ENCODE results near the gene TMEM69. TPM values are rescaled to one million over a fixed set of nuclear protein-coding genes. Genes with fewer than 3 reads are reported as not detected.
A peak's percentile ranks its signal among the peaks of the same experiment; 100 is the strongest.

TMEM69 gene
- total and polyA plus RNA-seq, 2 experiments from 2014 or later = 59.7 to 62.4 TPM

- H4K20me1 ChIP-seq (replicated peaks; ENCODE audit: insufficient read depth) = peaks cover 35% of the 10 kb centered on the region
- peak overlapping the region; percentile 37 for H3K27ac ChIP-seq (ENCODE audit: low read depth)
- H3K4me3 Mint-ChIP-seq = no peak overlapping the region
- peaks cover 26% of the 10 kb centered on the region for H3K36me3 ChIP-seq (ENCODE audit: insufficient read depth)
- DNase-seq (ENCODE audit: low spot score) (no peak), ATAC-seq (no peak)
- H3K27ac Mint-ChIP-seq = peak overlapping the region; percentile 1
- H3K4me2 ChIP-seq = no peak overlapping the region
- no peak overlapping the region for H2AFZ ChIP-seq
- H3F3A ChIP-seq (replicated peaks; ENCODE audit: low read depth) = no peaks in the 10 kb centered on the region; the same call in 1 of the 2 replicates
- H3K4me1 Mint-ChIP-seq = no peaks in the 10 kb centered on the region
- H3K4me1 ChIP-seq (ENCODE audit: insufficient read depth) = no peaks in the 10 kb centered on the region
- H3K4me3 ChIP-seq = no peak overlapping the region
- H3K27me3 ChIP-seq (ENCODE audit: insufficient read depth) = no peaks in the 10 kb centered on the region
- TF ChIP-seq EZH2 (IDR thresholded peaks at IDR 0.05; ENCODE audit: low read depth, unreplicated experiment) (no peak), ZNF462 (CRISPR knock-in tag; IDR thresholded peaks at IDR 0.05) (no peak), ETS1 (IDR thresholded peaks at IDR 0.05) (no peak), REST (IDR thresholded peaks at IDR 0.05; ENCODE audit: unreplicated experiment) (no peak), NANOG (IDR thresholded peaks at IDR 0.05; ENCODE audit: borderline replicate concordance) (no peak), CREB1 (CRISPR knock-in tag; IDR thresholded peaks at IDR 0.05; ENCODE audit: low read depth) (no peak), ZNF331 (CRISPR knock-in tag; IDR thresholded peaks at IDR 0.05; ENCODE audit: low read depth) (no peak), POLR2AphosphoS5 (IDR thresholded peaks at IDR 0.05; ENCODE audit: low read depth) (no peak), CTCF (conservative IDR thresholded peaks at IDR 0.05; ENCODE audit: low read depth in 2 of 2) (no peak), ZNF114 (CRISPR knock-in tag; IDR thresholded peaks at IDR 0.05) (no peak), STAT1 (IDR thresholded peaks at IDR 0.05; ENCODE audit: unreplicated experiment) (no peak), EZH2phosphoT487 (IDR thresholded peaks at IDR 0.05; ENCODE audit: unreplicated experiment) (no peak), JUNB (IDR thresholded peaks at IDR 0.05; ENCODE audit: unreplicated experiment) (no peak)
- no peaks in the 10 kb centered on the region for H3K9me2 ChIP-seq (ENCODE audit: insufficient read depth)
- peaks cover 50% of the 10 kb centered on the region for H3K36me3 Mint-ChIP-seq (ENCODE audit: low read depth)
- H3K79me2 ChIP-seq (replicated peaks; ENCODE audit: insufficient read depth) = peaks cover 41% of the 10 kb centered on the region
- H3K9me3 Mint-ChIP-seq = no peaks in the 10 kb centered on the region; the same call in 2 of the 3 replicates
- no peaks in the 10 kb centered on the region for H3K27me3 Mint-ChIP-seq (ENCODE audit: insufficient read depth, low read depth, poor library complexity)
Observed at GRCh38 chr1:45647248-45648021, 40.5 kb upstream of the TMEM69 start.
